ENCODE measurements around the gene KIF26B. TPM values are rescaled to one million over a fixed set of nuclear protein-coding genes. Genes with fewer than 3 reads are reported as not detected.

KIF26B gene
- total and polyA plus RNA-seq, 2 experiments from 2014 or later = 0.03 to 0.76 TPM

DNA sequence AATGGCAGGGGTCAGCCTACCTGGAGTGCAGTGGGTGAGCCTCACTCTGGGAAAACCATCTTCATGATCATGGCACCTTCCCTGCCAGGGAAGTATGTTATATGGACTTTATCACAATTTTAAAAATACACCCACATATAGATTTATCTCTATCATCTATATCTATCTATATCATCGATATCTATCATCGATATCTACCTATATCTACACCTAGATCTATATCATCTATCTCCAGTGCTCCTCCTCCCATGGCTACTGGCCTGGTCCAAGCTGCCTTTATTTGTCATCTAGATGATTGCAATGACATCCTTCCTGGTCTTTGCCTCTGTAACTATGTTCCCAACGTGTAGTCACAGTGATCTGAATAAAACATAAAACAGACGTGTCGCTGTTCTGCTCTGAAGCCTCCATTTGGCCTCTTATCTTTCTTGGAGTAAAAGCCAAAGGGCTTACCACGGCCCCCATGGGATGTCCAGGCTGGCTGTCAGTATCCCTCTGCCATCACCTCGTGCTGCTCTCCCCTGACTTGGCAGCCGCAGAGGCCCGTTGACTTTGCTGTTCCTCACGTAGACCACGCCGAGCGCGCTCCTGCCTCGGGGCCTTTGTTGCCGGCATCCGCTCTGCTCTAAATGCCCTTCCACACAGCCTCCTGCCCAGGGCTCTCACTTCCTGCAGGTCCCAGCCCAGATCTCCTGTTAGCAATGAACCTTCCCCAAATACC, 20.6 kb upstream of the KIF26B start (continued):
- TF ChIP-seq, protein P1, sequence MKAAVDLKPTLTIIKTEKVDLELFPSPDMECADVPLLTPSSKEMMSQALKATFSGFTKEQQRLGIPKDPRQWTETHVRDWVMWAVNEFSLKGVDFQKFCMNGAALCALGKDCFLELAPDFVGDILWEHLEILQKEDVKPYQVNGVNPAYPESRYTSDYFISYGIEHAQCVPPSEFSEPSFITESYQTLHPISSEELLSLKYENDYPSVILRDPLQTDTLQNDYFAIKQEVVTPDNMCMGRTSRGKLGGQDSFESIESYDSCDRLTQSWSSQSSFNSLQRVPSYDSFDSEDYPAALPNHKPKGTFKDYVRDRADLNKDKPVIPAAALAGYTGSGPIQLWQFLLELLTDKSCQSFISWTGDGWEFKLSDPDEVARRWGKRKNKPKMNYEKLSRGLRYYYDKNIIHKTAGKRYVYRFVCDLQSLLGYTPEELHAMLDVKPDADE (IDR thresholded peaks at IDR 0.05) = no peak
- no peak for TF ChIP-seq CREB1 (CRISPR knock-in tag; IDR thresholded peaks at IDR 0.05; ENCODE audit: low read depth)
- TF ChIP-seq, protein P2, sequence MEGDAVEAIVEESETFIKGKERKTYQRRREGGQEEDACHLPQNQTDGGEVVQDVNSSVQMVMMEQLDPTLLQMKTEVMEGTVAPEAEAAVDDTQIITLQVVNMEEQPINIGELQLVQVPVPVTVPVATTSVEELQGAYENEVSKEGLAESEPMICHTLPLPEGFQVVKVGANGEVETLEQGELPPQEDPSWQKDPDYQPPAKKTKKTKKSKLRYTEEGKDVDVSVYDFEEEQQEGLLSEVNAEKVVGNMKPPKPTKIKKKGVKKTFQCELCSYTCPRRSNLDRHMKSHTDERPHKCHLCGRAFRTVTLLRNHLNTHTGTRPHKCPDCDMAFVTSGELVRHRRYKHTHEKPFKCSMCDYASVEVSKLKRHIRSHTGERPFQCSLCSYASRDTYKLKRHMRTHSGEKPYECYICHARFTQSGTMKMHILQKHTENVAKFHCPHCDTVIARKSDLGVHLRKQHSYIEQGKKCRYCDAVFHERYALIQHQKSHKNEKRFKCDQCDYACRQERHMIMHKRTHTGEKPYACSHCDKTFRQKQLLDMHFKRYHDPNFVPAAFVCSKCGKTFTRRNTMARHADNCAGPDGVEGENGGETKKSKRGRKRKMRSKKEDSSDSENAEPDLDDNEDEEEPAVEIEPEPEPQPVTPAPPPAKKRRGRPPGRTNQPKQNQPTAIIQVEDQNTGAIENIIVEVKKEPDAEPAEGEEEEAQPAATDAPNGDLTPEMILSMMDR (conservative IDR thresholded peaks at IDR 0.05; ENCODE audit: low read depth in 2 of 2) = no peak

DNA sequence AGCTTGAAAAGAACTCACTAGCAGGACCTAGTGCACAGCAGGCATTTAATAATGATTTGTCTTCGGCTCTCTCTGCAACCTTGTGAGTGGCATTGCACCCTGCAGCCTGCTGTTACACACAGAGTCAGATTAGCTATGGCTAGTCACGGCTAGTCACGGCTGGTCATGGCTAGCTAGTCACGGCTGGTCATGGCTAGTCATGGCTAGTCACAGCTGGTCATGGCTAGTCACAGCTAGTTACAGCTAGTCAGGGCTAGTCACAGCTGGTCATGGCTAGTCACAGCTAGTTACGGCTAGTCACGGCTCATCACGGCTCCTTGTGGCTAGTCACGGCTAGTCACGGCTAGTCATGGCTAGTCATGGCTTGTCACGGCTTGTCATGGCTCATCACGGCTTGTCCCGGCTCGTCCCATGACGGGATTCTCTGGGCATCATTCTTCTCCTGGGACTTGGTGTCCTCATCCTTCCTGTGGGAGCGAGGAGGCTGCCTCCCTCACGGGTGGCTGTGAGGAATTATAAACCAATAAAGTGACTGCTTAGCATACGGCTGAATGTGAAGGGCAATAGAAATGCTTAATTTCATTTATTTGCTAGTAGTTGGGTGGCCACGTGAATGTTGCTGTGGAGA, 12.5 kb upstream of the KIF26B start:
- Histone ChIP-seq H3K4me3 (no peak overlapping the region), H3K4me1 (ENCODE audit: insufficient read depth) (no peaks in the 10 kb centered on the region), H3K4me2 (no peak overlapping the region), H3K79me2 (replicated peaks; ENCODE audit: insufficient read depth) (no peaks in the 10 kb centered on the region), H4K20me1 (replicated peaks; ENCODE audit: insufficient read depth) (no peaks in the 10 kb centered on the region), H2AFZ (no peak overlapping the region), H3K36me3 (ENCODE audit: insufficient read depth) (no peaks in the 10 kb centered on the region), H3K27ac (ENCODE audit: low read depth) (no peak overlapping the region), H3K27me3 (ENCODE audit: insufficient read depth) (no peaks in the 10 kb centered on the region), H3F3A (replicated peaks; ENCODE audit: low read depth) (no peaks in the 10 kb centered on the region), H3K9me2 (ENCODE audit: insufficient read depth) (no peaks in the 10 kb centered on the region)
- ATAC-seq (no peak), DNase-seq (ENCODE audit: low spot score) (no peak)
- no peak overlapping the region for H3K4me3 Mint-ChIP-seq
- no peak overlapping the region for H3K27ac Mint-ChIP-seq
- no peaks in the 10 kb centered on the region; the same call in 2 of the 3 replicates for H3K9me3 Mint-ChIP-seq
- H3K36me3 Mint-ChIP-seq (ENCODE audit: low read depth) = no peaks in the 10 kb centered on the region
- peaks cover 4% of the 10 kb centered on the region for H3K27me3 Mint-ChIP-seq (ENCODE audit: insufficient read depth, low read depth, poor library complexity)
- no peaks in the 10 kb centered on the region for H3K4me1 Mint-ChIP-seq
- TF ChIP-seq POLR2AphosphoS5 (IDR thresholded peaks at IDR 0.05; ENCODE audit: low read depth) = no peak
- TF ChIP-seq, protein P3, sequence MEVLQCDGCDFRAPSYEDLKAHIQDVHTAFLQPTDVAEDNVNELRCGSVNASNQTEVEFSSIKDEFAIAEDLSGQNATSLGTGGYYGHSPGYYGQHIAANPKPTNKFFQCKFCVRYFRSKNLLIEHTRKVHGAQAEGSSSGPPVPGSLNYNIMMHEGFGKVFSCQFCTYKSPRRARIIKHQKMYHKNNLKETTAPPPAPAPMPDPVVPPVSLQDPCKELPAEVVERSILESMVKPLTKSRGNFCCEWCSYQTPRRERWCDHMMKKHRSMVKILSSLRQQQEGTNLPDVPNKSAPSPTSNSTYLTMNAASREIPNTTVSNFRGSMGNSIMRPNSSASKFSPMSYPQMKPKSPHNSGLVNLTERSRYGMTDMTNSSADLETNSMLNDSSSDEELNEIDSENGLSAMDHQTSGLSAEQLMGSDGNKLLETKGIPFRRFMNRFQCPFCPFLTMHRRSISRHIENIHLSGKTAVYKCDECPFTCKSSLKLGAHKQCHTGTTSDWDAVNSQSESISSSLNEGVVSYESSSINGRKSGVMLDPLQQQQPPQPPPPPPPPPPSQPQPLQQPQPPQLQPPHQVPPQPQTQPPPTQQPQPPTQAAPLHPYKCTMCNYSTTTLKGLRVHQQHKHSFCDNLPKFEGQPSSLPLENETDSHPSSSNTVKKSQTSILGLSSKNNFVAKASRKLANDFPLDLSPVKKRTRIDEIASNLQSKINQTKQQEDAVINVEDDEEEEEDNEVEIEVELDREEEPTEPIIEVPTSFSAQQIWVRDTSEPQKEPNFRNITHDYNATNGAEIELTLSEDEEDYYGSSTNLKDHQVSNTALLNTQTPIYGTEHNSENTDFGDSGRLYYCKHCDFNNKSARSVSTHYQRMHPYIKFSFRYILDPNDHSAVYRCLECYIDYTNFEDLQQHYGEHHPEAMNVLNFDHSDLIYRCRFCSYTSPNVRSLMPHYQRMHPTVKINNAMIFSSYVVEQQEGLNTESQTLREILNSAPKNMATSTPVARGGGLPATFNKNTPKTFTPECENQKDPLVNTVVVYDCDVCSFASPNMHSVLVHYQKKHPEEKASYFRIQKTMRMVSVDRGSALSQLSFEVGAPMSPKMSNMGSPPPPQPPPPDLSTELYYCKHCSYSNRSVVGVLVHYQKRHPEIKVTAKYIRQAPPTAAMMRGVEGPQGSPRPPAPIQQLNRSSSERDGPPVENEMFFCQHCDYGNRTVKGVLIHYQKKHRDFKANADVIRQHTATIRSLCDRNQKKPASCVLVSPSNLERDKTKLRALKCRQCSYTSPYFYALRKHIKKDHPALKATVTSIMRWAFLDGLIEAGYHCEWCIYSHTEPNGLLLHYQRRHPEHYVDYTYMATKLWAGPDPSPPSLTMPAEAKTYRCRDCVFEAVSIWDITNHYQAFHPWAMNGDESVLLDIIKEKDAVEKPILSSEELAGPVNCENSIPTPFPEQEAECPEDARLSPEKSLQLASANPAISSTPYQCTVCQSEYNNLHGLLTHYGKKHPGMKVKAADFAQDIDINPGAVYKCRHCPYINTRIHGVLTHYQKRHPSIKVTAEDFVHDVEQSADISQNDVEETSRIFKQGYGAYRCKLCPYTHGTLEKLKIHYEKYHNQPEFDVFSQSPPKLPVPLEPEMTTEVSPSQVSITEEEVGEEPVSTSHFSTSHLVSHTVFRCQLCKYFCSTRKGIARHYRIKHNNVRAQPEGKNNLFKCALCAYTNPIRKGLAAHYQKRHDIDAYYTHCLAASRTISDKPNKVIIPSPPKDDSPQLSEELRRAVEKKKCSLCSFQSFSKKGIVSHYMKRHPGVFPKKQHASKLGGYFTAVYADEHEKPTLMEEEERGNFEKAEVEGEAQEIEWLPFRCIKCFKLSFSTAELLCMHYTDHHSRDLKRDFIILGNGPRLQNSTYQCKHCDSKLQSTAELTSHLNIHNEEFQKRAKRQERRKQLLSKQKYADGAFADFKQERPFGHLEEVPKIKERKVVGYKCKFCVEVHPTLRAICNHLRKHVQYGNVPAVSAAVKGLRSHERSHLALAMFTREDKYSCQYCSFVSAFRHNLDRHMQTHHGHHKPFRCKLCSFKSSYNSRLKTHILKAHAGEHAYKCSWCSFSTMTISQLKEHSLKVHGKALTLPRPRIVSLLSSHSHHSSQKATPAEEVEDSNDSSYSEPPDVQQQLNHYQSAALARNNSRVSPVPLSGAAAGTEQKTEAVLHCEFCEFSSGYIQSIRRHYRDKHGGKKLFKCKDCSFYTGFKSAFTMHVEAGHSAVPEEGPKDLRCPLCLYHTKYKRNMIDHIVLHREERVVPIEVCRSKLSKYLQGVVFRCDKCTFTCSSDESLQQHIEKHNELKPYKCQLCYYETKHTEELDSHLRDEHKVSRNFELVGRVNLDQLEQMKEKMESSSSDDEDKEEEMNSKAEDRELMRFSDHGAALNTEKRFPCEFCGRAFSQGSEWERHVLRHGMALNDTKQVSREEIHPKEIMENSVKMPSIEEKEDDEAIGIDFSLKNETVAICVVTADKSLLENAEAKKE (CRISPR knock-in tag; IDR thresholded peaks at IDR 0.05) = no peak
- TF ChIP-seq STAT1 (IDR thresholded peaks at IDR 0.05; ENCODE audit: unreplicated experiment) = no peak
- TF ChIP-seq EZH2 (IDR thresholded peaks at IDR 0.05; ENCODE audit: low read depth, unreplicated experiment) = no peak
- no peak for TF ChIP-seq JUNB (IDR thresholded peaks at IDR 0.05; ENCODE audit: unreplicated experiment)
- TF ChIP-seq, protein P1 (IDR thresholded peaks at IDR 0.05) = no peak
- TF ChIP-seq, protein P2 (conservative IDR thresholded peaks at IDR 0.05; ENCODE audit: low read depth in 2 of 2) = no peak
- TF ChIP-seq ZNF114 (CRISPR knock-in tag; IDR thresholded peaks at IDR 0.05) = no peak
- no peak for TF ChIP-seq ZNF331 (CRISPR knock-in tag; IDR thresholded peaks at IDR 0.05; ENCODE audit: low read depth)
